HEK293 (cell line): ENCODE measurements around the gene CDH6.
A peak's percentile ranks its signal among the peaks of the same experiment; 100 is the strongest.

Source experiments
- CTCF ChIA-PET: fragments of 350-600 bp; formaldehyde crosslinking; extraction: SDS; loops from one replicate; lab custom pipeline; 2021; ENCODE audit warnings: antibody characterized with exemption; lab: Yijun Ruan, JAX
- POLR2A ChIA-PET: fragments of 300-600 bp; formaldehyde crosslinking; extraction: SDS; loops from one replicate; lab custom pipeline; 2020; ENCODE audit warnings: antibody characterized with exemption, inconsistent platforms; lab: Yijun Ruan, JAX
- H3K27ac ChIP-seq: fragments of 200-500 bp; sonication (Bioruptor generic); 2 replicates; pipeline ENCODE4 v1.5.1; 2014; ENCODE audit warnings: low read depth, low read length, control low read depth, inconsistent platforms; ENCODE audit errors: extremely low read depth
- H3K36me3 ChIP-seq, 2 experiments: fragments of 200-500 bp in 1 of 2; sonication (Bioruptor generic) in 1 of 2; 1 replicate in 1 of 2; 2 replicates in 1 of 2; pipeline ENCODE4 v1.5.1; 2014 to 2017; ENCODE audit warnings: inconsistent platforms in 2 of 2, low read length in 2 of 2; ENCODE audit not compliant: control insufficient read depth in 2 of 2, insufficient read depth in 1 of 2
- H3K4me1 ChIP-seq: fragments of 200-500 bp; sonication (Bioruptor generic); 2 replicates; pipeline ENCODE4 v1.5.1; 2014; ENCODE audit warnings: mild to moderate bottlenecking, low read length, inconsistent platforms; ENCODE audit not compliant: control insufficient read depth, insufficient read depth
- H3K4me3 ChIP-seq: 2 replicates; pipeline ENCODE4 v1.5.1; 2011; ENCODE audit warnings: low read depth, mild to moderate bottlenecking, control low read depth, low read length, moderate library complexity
- H3K9me3 ChIP-seq: fragments of 200-500 bp; sonication (Bioruptor generic); 2 replicates; pipeline ENCODE4 v1.5.1; 2014; ENCODE audit warnings: low read depth, low read length, inconsistent platforms; ENCODE audit not compliant: control insufficient read depth, insufficient read depth
- KLF7 ChIP-seq: fragments of 450-650 bp; formaldehyde crosslinking; IDR thresholded peaks from 2 replicates; pipeline ENCODE4 v1.5.1; 2016; ENCODE audit warnings: missing biosample characterization, missing genetic modification characterization, borderline replicate concordance
- OVOL3 ChIP-seq: fragments of 450-650 bp; formaldehyde crosslinking; IDR thresholded peaks from 2 replicates; pipeline ENCODE4 v1.5.1; 2016; ENCODE audit warnings: missing biosample characterization, missing genetic modification characterization
- ZNF10 ChIP-seq: fragments of 450-650 bp; formaldehyde crosslinking; IDR thresholded peaks from 2 replicates; pipeline ENCODE4 v1.5.1; 2017; ENCODE audit warnings: missing biosample characterization, missing genetic modification characterization
- ZNF175 ChIP-seq: fragments of 450-650 bp; formaldehyde crosslinking; IDR thresholded peaks from 2 replicates; pipeline ENCODE4 v1.5.1; 2016; ENCODE audit warnings: missing biosample characterization, missing genetic modification characterization
- ZNF274 ChIP-seq, 2 experiments: fragments of 200-500 bp in 1 of 2; fragments of 450-650 bp in 1 of 2; sonication (Bioruptor generic) in 1 of 2; formaldehyde crosslinking in 1 of 2; IDR thresholded peaks; 2 replicates each; pipeline versions ENCODE4 v1.5.1 to v1.6.1; 2014 to 2016; ENCODE audit warnings: borderline replicate concordance in 1 of 2, inconsistent platforms in 1 of 2, low read length in 1 of 2, missing biosample characterization in 1 of 2, missing genetic modification characterization in 1 of 2
- ZNF354C ChIP-seq: fragments of 450-650 bp; formaldehyde crosslinking; IDR thresholded peaks from 2 replicates; pipeline ENCODE4 v1.5.1; 2016; ENCODE audit warnings: missing biosample characterization, missing genetic modification characterization, low read depth, borderline replicate concordance
- ZNF600 ChIP-seq: fragments of 450-650 bp; formaldehyde crosslinking; IDR thresholded peaks from 2 replicates; pipeline ENCODE4 v1.5.1; 2016; ENCODE audit warnings: missing biosample characterization, missing genetic modification characterization
- ZNF626 ChIP-seq: fragments of 450-650 bp; sonication (Bioruptor Pico); formaldehyde crosslinking; IDR thresholded peaks from 2 replicates; pipeline ENCODE4 v1.5.1; 2018; ENCODE audit warnings: missing biosample characterization, missing genetic modification characterization, inconsistent platforms
- ZNF639 ChIP-seq: fragments of 450-650 bp; formaldehyde crosslinking; IDR thresholded peaks from 2 replicates; pipeline ENCODE4 v1.5.1; 2016; ENCODE audit warnings: missing biosample characterization, missing genetic modification characterization
- ZNF645 ChIP-seq: fragments of 450-650 bp; formaldehyde crosslinking; IDR thresholded peaks from 2 replicates; pipeline ENCODE4; 2016; ENCODE audit warnings: missing biosample characterization, missing genetic modification characterization
- ZNF654 ChIP-seq: fragments of 450-650 bp; formaldehyde crosslinking; IDR thresholded peaks from 2 replicates; pipeline ENCODE4 v1.5.1; 2016; ENCODE audit warnings: low read depth, missing biosample characterization, missing genetic modification characterization
- ZNF660 ChIP-seq: fragments of 450-650 bp; IDR thresholded peaks from 2 replicates; pipeline ENCODE4 v1.5.1; 2018; ENCODE audit warnings: missing biosample characterization, mild to moderate bottlenecking, missing genetic modification characterization
- ZNF670 ChIP-seq: fragments of 450-650 bp; formaldehyde crosslinking; IDR thresholded peaks from 2 replicates; pipeline ENCODE4 v1.5.1; 2016; ENCODE audit warnings: missing biosample characterization, missing genetic modification characterization, low read depth
- ZSCAN30 ChIP-seq: fragments of 450-650 bp; IDR thresholded peaks from 2 replicates; pipeline ENCODE4 v1.5.1; 2018; ENCODE audit warnings: missing biosample characterization, mild to moderate bottlenecking, missing genetic modification characterization, moderate library complexity
- ZXDB ChIP-seq: fragments of 450-650 bp; formaldehyde crosslinking; IDR thresholded peaks from 2 replicates; pipeline ENCODE4 v1.5.1; 2016; ENCODE audit warnings: missing biosample characterization, missing genetic modification characterization

CDH6 gene

GRCh38 chr5:31231177-31231838 is 37.8 kb downstream of the CDH6 start:
- no peak overlapping the region for H3K27ac ChIP-seq
- CTCF ChIA-PET: interaction anchor here (0.6 to 3.3 kb wide), 25 partner anchors 11 to 1210 kb away, joined by 3 to 60 read pairs (median 5); partner anchors contain the start of gene CDH6
- no peaks in the 10 kb centered on the region for H3K36me3 ChIP-seq
- TF ChIP-seq ZNF639 (tag by site-specific recombination): no peak
- no peak for TF ChIP-seq ZNF175
- POLR2A ChIA-PET: no interaction called here
- H3K4me3 ChIP-seq: no peak overlapping the region
- H3K9me3 ChIP-seq: no peaks in the 10 kb centered on the region
- no peaks in the 10 kb centered on the region for H3K4me1 ChIP-seq

GRCh38 chr5:31232273-31232888 is 38.9 kb downstream of the CDH6 start:
- Histone ChIP-seq H3K4me1 (no peaks in the 10 kb centered on the region), H3K9me3 (no peaks in the 10 kb centered on the region), H3K4me3 (no peak overlapping the region), H3K27ac (no peak overlapping the region), H3K36me3 (no peaks in the 10 kb centered on the region)
- CTCF ChIA-PET: interaction anchor here (0.5 to 3.3 kb wide), 44 partner anchors 11 to 1851 kb away, joined by 3 to 60 read pairs (median 4); partner anchors contain the start of gene CDH6
- TF ChIP-seq ZSCAN30 (tag by site-specific recombination): peak; percentile 60; the same call in 1 of the 2 replicates
- TF ChIP-seq ZNF654 (tag by site-specific recombination): peak; percentile 93
- TF ChIP-seq ZNF354C (tag by site-specific recombination): no peak
- TF ChIP-seq ZNF660 (tag by site-specific recombination): peak; percentile 62; the same call in 1 of the 2 replicates
- POLR2A ChIA-PET: no interaction called here

- H3K36me3 ChIP-seq: no peaks in the 10 kb centered on the region
- POLR2A ChIA-PET: no interaction called here
- H3K9me3 ChIP-seq: no peaks in the 10 kb centered on the region
- TF ChIP-seq KLF7 (tag by site-specific recombination) (no peak), OVOL3 (tag by site-specific recombination) (no peak), ZNF274 (IDR thresholded peaks at IDR 0.05; ENCODE audit: low read length) (no peak), ZNF274 (tag by site-specific recombination; IDR thresholded peaks at IDR 0.05; ENCODE audit: borderline replicate concordance) (no peak), ZXDB (no peak), ZNF660 (tag by site-specific recombination) (no peak), ZNF10 (no peak), ZNF670 (no peak), ZNF645 (no peak), ZNF600 (no peak), ZNF626 (tag by site-specific recombination) (no peak)
- TF ChIP-seq, all 188 proteins: peak for 0
- CTCF ChIA-PET: interaction anchor here (0.6 to 1.2 kb wide), 4 partner anchors 35 to 448 kb away, joined by 3 to 4 read pairs (median 3); no protein-coding TSS in a partner anchor
- H3K4me3 ChIP-seq: no peak overlapping the region
- no peaks in the 10 kb centered on the region for H3K4me1 ChIP-seq
- no peak overlapping the region for H3K27ac ChIP-seq
Observed at GRCh38 chr5:31235381-31235780, 41.9 kb downstream of the CDH6 start.
